Measurements from ENCODE around the gene MTF1.
A peak's percentile ranks its signal among the peaks of the same experiment; 100 is the strongest.
"Not testable (repeated sequence)": the region's sequence is repeated elsewhere in the genome, so short reads cannot be mapped to it uniquely, and the experiment has no call there.

MTF1 gene

GRCh38 chr1:37859507-37860345, at the start of gene MTF1:
TSS of gene MTF1 (minus strand) at chr1:37859592. CDS start at chr1:37857658, 1,934 bp downstream.
- DNase-seq = peak; percentile 92 to 94

DNA sequence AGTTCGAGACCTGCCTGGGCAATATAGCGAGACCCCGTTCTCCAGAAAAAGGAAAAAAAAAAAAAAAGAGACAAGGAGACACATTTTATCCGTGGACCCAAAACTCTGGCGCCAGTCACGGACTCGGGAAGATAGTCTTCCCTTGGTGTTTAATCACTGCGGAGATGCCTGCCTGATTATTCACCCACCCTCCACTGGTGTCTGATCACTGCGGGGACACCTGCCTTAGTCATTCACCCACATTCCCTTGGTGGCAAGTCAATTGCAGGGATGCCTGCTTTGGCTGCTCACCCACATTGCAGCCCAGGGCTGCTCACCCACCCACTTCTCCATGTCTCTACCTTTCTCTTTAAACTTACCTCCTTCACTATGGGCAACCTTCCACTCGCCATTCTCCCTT, 49.1 kb upstream of the MTF1 start:
- not testable (repeated sequence) for DNase-seq

- not testable (repeated sequence) for DNase-seq
These were observed 48.2 kb upstream of the MTF1 start for GRCh38 chr1:37907416-37908125.

DNA sequence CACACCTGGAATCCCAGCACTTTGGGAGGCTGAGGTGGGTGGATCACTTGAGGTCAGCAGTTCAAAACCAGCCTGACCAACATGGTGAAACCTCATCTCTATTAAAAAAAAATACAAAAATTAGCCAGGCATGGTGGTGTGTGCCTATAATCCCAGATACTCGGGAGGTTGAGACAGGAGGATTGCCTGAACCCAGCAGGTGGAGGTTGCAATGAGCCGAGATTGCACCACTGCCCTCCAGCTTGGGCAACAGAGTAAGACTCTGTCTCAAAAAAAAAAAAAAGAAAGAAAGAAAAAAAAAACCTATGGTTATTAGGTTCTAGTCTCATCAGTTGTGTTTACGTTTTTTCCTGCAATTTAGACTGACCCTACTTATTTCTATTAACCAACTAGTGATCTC, 47.2 kb upstream of the MTF1 start:
- not testable (repeated sequence) for DNase-seq

DNA sequence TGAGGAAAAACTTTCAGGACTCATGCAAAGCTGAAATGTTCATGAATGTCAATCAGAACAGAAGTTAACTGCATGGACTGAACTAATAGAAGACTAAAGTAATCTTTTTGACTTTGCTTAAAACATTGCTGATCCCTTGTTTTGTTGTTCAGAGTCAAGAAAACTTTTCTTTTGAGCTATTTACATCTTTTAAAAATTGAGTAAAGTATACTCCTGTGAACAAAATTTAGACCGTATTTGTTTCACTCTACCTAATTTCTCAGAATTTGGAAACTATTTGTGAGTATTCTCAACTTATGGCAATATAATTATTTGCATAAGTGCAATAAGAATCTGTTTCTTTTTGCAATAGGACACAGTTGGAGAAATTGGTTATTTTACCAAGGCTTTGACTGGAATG, 46.3 kb upstream of the MTF1 start:
- DNase-seq = no peak

- not testable (repeated sequence) for DNase-seq
These were observed 44.5 kb upstream of the MTF1 start for GRCh38 chr1:37903921-37904320.

- DNase-seq = no peak
These were observed 43.6 kb upstream of the MTF1 start for GRCh38 chr1:37902983-37903382.

DNA sequence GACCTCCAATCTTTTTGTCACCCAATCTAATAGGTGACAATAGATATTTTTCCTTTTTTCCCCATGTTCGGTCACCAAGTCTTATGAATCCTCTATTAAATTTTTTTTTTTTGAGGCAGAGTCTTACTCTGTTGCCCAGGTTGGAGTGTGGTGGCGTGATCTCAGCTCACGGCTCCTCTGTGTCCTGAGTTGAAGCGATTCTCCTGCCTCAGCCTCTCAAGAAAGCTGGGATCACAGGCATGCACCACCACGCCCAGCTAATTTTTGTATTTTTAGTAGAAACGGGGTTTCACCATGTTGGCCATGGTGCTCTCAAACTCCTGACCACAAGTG, 42.5 kb upstream of the MTF1 start:
- DNase-seq = no peak

DNA sequence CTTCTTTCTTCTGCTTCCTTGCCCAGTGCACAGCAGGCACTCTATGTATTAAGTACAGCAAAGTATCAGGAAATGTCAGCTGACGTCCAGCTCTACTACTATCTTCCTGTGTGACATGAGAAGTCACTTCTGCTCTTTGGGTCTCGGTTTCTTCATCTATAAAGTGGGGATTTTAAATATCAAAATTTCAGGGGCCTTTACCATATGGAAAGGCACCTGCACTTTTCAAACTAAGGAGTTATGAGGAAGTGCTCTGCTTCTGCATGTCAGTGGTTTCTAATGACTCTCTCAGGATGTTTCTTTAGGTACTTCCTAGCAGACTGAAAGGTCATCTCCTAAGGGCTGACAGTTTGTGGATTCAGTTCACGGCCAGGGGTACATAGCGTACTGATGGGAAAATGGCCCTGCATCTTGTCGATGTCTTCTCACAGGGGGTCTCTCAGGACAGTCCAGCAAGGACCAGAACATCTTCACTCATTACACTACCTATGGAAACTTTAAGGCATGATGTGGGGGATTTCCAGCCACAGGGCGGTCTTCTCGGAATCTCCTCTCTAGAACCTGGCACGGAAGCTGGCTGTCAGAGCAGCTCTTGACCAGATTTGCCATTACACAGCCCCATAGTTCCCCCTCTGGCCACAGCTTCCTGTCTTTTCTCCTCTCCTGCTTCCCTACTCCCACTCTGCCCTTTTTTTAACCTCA, 42.0 kb upstream of the MTF1 start:
- DNase-seq = no peak

- DNase-seq = not testable (repeated sequence)
These were observed 38.2 kb upstream of the MTF1 start for GRCh38 chr1:37897563-37897962.

GRCh38 chr1:37893673-37894072, 34.3 kb upstream of the MTF1 start:
- DNase-seq = no peak

DNA sequence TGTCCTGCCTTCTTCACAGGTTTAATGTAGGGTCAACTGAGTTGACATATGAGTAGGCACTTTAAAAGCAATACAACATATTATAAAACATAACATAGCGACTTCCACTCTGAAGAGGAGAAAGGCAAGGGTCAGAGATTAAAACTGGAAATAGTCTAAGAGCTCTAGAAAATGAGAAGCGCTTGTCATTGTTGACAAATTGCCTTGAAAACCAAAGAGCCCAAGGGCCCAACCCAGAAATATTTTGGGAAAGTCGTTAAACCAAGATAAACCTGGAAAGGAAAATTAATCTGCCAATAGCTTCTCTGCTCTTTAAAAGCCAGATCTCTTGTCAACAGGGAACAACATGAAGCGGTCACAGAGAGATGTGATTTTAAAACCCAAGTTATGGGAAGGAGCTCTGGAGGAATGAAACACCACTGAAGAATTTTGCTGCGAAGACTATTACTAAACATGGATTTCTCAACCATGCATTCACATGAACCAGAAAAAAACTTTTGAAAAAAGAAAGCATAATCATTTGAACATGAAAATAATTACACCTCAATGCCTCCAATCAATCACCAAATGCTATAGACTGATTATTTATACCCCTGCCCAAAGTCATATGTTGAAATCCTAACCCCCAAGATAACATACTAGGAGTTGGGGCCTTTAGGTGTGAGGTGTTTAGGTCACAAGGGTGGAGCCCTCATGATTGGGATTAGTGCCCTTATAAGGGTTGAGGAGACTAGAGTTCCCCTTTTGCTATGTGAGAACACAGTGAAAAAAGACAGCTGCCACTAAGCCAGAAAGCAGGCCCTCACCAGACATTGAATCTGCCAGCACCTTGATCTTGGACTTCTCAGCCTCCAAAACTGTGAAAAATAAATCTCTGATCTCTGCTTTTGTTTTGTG, 33.0 kb upstream of the MTF1 start:
- DNase-seq = no peak

GRCh38 chr1:37890378-37891014, 31.1 kb upstream of the MTF1 start:
- no peak for DNase-seq

DNA sequence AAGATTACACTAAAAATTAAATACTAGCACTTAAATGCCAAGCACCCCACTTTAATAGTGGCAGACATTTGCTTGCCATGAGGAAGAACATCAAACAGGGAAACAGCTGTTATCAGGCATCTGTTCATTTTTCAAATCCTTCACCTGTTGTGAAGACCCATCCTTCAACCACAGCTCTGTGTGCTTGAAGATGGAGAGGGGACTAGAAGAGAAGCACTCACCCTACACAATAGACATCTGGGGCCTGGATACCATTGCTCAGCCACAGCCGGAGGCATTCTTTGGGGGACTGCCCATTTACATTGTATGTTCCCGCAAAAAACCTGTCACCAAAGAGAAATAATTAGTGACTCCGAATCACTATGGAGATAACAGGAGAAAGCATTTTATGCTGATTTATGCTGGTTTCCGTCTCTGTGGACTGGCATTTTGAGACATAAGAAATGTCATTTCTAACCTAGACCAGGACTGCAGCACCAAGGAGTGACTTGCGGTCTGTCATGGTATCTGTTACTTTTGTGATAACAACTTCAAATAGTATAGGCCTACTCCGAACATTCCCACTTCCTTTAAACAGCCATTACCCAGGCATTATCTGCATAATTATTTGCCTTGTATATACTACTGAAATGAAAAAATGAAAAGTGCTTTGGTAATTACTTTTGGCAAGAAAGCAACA, 28.8 kb upstream of the MTF1 start:
- no peak for DNase-seq

GRCh38 chr1:37884145-37884544, 24.8 kb upstream of the MTF1 start:
- no peak for DNase-seq

GRCh38 chr1:37883671-37884070, 24.3 kb upstream of the MTF1 start:
- DNase-seq = no peak

GRCh38 chr1:37879865-37880264, 20.5 kb upstream of the MTF1 start:
- no peak for DNase-seq

GRCh38 chr1:37878071-37878470, 18.7 kb upstream of the MTF1 start:
- no peak for DNase-seq

GRCh38 chr1:37875833-37876232, 16.4 kb upstream of the MTF1 start:
- no peak for DNase-seq

GRCh38 chr1:37872692-37873091, 13.3 kb upstream of the MTF1 start:
- DNase-seq = no peak

DNA sequence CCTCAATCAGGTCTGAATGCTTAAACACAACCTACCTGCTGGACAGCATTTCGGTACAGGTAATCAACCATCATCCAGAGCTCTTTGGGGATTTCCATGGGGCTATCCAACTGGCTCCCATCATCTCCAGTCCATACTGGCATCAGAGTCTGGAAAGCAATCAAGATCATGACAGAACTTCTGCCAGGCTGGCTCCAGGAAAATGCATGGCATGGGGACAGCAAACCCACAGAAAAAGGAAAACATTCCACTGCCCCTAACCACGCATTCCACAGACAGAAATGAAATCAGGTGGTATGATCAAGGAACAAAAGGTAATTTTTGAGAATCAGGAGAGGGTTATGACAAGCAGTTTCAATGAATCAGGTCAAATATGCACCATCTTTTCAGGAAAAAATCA, 9.1 kb upstream of the MTF1 start:
- DNase-seq = no peak

DNA sequence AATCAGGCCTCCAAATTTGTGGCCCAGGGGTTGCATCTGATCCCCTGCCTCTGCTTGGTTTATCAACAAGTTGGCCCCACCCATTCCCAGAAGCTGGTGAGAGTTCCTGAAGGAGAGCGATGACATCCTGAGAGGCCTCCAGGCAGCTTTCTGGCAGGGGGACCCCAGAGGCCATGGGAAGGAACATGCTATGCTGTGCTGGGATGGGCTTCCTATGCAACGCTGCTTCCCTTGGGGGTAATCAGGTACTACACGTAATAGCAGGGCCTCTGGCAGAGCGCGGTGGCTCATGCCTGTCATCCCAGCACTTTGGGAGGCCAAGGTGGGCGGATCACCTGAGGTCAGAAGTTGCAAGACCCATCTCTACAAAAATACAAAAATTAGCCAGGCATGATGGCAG, 8.4 kb upstream of the MTF1 start:
- DNase-seq = no peak
